Stimulated activated CD4-positive, alpha-beta T cell treated with anti-CD3 and anti-CD28 coated beads, Interleukin-12 subunit alpha, Interleukin-12 subunit beta, amount 100 ng/mL, for 4 hours (primary cell): Measurements from ENCODE around the gene KIF15.

Experiments
- DNase-seq: peaks from one replicate; pipeline ENCODE4 v3.0.0-alpha.2; 2020

The KIF15 gene

DNA sequence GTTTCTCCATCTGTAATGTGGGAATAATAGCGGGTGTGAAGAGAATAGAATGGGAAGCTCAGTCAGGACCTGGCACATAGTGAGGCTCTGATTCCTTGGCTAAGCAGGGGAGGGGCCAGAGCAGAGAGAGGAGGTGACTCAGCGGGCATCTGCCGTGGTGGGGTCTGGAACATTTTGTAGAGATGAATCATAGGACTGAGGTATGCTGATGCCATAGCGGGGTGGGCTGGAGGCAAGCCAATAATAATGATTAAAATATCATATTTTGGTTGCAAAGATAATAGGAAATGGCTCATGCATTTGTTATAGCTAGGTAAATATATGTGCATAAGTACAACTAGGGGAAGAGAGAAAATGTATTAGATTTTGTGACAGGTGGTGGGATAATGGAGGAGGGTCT is 124.0 kb downstream of the KIF15 start:
- no peak for DNase-seq

DNA sequence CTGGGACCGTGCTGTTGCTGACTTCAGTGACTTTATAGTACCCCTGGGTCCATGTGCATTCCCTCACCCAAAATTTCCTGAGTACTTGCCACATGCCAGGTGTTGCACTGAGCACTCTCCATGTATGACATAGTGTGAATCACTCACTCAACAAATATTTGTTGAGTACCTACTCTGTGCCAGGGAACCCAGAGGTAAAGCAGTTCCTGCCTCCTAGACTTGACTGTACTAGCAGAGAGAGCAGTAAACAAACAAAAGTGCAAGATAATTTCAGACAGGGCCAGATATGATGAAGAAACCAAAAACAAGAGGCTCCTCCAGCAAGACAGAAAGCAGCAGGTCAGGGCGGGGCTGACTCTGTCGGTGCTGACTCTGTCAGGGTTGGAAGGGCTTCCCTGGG is 125.0 kb downstream of the KIF15 start:
- DNase-seq: no peak

DNA sequence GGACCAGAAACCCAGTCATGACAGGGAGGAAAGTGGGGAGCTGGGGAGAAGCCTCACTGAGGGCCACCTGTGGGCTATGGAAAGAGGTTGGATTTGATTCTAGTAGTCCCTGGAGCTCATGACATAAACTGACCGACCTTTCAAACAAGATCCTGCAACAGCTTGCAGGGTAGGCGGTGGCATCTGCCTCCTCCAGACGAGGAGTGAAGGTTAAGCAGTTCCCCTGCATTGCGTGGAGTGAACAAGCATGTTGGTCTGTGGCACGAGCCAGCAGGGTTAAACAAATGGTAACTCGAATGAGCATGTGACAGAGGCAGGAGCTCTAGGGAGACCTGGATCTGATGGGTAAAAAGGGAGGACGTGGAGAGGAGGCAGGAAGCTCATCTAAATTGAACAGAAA is 125.5 kb downstream of the KIF15 start:
- DNase-seq: no peak

DNA sequence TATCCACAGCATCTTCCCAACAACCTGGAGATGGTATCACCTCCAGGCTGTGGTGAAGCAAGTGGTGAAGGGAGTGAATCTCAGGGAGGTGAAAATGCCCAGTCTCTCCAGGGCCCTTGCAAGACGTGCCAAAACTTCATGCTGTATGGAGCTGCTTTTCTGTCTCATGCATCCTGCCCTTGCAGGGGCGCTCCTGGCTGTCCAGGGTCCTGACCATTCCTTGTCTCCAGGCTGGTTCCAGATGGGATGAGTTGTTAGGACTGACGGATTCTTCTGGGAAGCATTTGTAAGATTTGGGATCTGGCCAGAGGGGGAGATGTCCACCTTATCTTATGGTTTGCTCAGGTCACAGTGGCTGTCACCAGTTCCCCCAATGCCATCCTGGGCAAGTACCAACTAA is 128.7 kb downstream of the KIF15 start:
- DNase-seq: no peak

DNA sequence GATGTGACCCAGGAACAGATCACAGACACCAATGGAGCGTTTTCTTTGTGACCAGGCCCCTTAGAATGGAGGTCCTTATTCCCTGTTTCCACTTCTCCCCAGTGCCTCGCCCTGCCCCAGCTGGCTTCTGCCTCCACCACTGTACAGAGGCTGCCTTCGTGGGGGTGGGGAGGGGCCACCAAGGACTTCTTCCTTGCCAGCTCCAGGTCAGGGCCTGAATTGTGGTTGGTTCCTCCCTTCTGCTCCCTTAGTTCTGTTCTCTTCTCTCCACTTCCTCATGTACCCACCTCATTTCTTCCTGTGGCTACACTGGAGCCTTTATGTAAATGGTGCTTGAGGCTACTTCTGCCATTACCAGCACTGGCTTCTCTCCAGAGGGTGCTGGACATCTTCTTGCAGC is 129.3 kb downstream of the KIF15 start:
- no peak for DNase-seq

DNA sequence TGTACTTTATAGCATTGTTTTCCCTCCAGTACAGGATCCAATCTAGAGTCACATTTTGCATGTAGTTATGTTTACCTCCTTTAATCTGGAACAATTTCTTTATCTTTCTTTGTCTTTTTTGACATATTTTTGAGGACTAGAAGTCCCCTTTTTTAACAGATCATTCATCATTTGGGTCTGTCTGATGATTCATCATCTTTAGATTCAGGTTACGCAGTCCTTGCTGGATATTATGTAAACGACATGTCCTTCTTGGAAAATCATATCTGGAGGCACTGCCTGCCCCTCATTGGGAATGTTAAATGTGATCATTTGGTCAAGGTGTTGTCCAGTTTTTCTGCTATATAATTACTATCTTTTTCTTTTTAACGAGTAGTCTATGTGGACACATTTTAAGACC is 131.1 kb downstream of the KIF15 start:
- no peak for DNase-seq

DNA sequence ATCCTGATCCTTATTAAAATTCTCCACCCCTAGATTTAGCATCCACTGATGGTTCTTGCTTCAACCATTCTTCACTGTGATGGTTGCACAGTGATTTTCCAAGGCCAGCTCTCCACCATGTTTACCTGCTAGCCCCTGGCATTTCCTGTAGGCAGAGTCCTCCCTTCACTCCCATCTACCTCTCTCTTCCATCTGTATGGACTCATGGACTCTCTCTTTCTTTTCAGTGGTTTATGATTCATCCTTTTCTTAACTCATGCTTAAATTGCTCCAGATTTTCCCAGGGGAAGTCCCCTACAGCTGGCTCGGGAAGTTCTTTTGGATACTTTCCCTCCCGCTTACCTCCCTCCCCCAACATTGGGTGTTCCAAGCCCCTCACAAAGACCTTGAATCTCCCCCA is 131.5 kb downstream of the KIF15 start:
- no peak for DNase-seq

DNA sequence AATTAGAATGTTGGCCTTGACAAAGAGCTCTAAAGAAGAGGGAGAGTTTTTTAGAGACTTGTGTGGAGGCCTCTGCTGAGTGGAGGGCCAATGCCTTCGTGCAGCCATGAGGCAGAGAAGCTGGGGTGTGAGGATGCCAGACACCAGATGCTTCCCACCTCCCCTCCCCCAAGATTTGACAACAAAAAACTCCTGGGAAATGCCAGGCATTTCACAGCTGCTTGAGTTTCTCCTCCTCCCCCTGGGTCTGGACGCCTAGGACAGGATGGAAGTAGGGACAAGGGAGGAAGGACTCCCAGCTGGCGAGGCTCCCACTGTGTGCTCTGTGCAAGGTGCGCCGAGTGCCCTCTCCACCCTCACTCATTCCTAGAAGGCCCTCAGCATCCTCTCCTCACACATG is 132.9 kb downstream of the KIF15 start:
- no peak for DNase-seq

DNA sequence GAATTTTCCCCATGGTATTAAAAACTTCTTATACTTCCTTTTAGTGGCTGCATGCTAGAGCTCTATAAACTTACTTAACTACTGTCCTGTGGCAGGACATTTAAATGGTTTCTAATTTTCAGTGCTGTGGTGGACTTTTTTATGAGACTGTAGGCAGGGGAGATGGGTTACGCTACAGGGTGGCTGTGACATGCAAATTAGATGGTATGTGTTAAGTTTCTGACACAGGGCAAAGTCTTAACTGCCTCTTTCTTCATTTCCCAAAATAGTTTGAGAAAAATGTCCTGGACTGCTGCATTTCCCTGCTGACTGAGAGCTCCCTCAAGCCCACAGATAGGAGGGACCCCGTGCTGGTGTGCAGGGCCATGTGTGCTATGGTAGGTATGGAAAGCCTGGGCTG is 134.8 kb downstream of the KIF15 start:
- DNase-seq: no peak

DNA sequence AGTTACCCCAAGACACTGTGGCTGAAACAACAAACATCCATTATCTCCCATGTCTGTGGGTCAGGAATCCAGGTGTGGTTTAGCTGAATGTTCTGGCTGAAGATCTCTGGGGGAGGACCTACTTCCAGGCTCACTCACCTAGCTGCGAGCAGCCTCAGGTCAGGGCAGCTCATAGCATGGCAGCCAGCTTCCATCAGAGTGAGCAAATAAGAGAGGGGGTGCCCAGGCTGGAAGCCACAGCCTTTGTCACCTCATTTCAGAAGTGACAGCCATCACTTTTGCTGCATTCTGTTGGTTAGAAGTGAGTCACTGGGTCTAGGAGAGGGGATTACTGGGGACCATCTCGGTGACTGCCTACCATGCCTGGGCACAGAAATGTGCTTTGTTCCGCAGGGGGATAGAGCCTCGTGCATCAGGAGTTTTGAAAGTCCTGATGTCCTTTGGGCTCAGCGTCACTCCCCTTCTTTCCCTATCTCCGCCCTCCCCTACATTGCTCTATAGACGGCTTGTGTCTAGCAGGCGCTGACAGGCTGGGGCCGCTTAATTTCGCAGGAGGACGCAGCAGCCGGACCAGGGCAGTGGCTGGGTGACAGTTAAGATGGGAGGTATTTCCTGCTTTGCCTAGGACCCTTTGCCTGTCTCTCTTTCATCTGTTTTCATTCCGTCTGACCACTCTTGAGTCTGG is 138.2 kb downstream of the KIF15 start:
- DNase-seq: no peak

DNA sequence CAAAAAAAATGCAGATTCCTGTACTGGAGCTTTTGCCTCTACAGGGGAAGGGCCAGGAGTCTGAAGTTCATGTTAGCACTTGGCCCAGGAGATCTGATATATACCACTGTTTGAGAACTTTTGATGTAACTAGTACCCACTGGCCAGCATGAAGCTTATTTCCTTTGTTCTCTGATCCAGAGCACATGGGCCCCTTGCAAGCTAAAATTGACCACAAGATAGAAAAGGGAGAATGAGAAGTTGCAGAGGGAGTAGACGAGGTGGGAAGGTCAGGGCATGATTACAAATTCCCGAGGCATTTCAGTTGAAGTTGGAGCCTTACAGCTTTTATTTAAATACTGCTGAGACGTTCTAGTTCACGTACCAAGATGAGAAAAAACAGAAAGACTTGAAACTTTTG is 141.0 kb downstream of the KIF15 start:
- DNase-seq: no peak
